ENCODE results near the gene PSMB2.

The PSMB2 gene

DNA sequence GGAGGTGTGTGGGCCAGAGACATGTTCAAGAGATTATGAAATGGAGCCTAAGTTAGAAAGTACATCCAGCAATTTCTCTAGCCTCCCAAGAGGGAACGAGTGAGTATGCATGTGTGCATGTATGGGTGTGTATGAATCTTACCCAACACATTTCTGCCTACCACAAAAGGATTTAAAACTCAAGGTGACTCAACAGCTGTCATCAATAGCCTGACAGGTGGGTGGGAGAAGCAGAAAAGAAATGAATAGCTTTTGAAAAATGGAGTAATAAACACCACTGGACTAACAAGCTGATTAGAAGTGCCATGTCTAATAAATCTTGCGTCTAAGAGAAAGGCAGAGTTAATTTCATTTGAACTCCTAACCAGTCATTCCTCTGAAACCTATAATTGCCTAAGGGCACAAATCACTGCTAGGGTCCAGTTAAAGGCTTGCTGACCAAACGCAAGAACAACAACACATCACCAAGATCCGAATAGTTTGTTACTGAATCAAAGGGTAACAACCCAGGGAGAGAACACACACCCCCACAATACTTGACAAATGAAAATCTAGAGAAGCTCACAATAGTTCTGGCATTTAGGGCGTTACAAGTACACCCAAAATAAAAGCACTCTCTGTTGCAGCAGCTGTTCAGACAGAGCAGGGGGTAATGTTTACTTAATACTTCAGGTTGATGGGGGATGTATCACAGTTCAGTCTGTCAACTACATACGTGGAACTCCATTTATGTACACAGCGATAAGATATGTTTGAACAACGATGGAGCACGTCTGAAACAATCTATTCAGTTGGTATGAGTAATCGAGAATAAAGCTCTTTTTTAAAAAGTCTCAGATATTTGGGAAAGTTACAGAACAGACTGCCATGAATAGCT lies 85.5 kb downstream of the PSMB2 start:
- no peak for DNase-seq

DNA sequence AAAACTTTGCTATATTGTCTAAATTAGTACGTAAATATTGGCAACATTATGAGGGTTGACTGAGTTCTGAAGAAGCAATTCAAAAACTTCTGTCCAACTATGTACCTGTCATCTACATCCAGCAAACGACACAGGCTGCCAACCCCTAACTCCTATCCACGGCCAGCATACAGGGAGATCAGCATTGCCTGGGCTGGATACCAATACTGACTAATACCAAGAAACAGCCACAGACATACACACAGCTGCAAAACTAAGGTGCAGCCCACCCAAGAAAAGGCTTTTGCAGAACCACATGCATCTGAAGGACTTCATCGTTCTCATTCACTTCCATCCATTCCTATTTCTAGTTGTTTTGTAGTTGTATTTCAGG lies 86.1 kb downstream of the PSMB2 start:
- DNase-seq = no peak

DNA sequence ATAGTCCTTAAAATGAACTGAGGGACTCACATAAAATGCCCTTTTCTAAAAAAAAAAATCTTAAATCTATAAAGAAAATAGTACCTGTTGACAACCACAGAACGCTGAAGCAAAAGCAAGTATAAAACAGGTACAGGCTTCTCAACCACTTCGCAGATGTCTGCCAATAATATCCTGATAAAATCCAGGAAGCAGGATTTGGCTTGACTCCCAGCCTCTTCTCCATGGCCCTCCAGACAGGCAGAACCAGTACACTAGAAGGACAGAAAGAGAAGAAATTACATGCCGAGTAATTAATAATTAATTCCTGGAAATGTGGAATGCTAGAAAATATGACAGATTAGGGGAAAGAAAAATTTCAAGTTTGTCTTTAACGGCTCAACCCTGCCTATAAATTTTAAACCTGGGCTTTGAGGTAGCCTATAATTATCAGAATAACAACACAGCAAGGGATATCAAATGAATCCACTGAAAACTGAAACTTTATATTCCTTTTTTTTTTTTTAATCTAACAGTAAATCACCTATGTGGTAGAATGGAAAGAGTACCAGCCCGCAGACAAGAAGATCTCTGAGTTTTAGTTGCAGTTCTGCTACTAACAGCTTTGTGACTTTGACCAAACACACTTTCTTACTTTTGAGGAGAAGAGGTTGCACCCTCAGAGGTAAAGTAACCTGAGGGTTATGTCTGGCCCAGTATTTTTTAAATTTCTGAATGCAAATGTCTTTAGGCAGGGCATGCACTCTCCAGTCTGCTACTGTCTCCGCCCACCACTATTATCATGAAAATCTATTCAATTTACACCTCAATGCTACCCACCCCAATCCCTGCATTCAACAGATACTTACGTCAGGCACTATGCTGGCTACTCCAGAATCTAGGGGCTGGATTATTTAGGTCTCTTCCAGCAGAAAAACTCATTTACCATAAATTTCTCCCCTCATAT lies 86.8 kb downstream of the PSMB2 start:
- DNase-seq = no peak

DNA sequence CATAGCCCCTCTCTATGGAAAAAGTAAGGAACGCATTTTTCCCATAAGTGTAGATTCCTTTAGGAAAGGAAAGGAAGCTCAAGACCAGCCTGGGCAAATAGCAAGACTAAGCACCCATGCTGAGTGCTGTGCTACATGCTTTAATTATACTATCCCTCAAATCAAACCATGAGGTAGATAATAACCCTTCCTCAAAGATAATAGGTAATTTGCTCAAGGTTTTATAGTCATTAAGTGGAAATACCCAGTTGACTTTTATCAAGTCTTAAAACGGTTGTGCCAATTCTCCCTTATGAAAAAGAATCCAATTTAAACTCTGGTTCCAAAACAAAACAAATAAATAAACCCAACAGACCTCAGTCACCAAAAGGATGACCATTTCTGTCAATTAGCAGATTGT lies 87.5 kb downstream of the PSMB2 start:
- no peak for DNase-seq

All from RPMI8226 (cell line).